ENCODE results near the gene KCNH6.

Gene KCNH6

DNA sequence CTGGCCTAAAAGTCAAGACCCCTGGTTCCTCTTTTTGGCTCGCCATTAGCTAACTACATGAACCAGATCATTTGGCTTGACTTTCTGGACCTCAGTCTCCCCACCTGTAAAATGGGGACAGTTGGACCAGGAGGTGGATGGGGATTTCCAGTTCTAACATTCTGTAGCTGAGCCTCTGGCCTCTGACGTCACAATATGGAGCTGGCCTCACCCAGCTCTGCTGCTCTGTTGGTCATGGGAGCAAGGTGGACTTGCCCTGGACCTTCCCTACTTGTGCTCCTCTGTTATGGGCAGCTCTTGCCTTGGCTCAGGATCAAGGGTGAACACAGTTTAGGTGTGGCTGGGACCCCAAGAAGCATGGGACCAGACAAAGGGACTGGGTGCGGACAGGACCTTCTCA lies 16.5 kb upstream of the KCNH6 start:
- DNase-seq (ENCODE audit: low read depth in 1 of 2, low spot score in 1 of 2) = no peak

DNA sequence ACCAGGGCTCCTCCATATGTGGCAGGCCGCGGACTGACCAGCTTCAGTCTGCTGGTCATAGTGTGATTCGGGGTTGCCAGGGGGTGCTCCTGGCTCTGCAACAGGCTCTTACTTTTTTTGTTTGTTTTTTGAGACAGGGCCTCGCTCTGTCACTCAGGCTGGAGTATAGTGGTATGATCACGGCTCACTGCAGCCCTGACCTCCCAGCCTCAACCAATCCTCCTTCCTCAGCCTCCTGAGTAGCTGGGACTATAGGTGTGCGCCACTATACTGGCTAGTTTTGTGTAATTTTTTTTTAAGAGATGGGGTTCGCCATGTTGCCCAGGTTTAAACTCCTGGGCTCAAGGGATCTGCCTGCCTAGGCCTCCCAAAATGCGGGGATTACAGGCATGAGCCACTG lies 11.8 kb upstream of the KCNH6 start:
- DNase-seq (ENCODE audit: low read depth in 1 of 2, low spot score in 1 of 2) = no peak

DNA sequence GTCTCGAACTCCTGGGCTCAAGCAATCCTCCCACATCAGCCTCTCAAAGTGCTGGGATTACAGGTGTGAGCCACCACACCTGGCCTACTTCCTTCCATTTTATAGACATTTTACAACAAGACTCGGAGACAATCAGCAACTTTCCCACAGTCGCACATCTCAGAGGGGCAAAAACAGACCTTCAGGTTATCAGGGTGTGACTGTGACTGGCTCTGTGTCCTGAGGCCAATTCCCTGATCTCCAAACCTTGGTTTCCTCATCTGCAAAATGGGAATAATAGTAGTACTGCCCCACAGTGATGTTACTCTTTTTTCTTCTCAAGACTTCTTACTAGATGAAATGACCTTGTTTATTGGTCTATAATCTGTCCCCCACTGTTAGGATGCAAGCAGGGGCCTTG lies 10.8 kb upstream of the KCNH6 start:
- no peak for DNase-seq (ENCODE audit: low read depth in 1 of 2, low spot score in 1 of 2)

DNA sequence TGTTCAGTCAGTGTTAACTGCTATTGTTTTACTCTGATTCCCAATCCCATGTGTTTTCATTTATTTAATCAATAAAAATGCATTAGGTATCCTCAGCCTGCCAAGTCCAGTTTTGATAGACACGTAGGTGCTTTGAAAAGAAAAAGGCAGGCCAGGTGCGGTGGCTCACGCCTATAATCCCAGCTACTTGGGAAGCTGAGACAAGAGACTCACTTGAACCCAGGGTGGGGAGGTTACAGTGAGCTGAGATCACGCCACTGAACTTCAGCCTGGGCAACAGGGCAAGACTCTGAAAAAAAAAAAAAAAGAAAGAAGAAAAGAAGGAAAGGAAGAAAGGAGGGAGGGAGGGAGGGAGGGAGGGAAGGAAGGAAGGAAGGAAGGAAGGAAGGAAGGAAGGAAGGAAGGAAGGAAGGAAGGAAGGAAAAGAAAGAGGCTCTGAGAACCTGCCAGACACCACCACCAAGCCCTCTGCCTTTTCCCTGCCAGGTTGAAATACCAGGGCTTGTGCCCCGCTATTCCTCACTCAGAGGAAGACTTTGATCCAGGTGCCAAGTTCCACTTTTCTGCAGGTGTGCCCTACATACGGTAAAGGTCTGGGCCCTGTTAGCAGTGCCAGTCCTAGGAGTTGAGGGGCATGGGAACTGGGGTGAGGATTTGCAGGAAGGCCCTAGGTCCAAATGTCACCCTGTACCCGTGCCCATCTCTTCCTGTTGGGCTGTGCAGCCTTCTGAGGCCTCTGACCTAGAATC lies 10.1 kb upstream of the KCNH6 start:
- DNase-seq (ENCODE audit: low read depth in 1 of 2, low spot score in 1 of 2) = no peak

DNA sequence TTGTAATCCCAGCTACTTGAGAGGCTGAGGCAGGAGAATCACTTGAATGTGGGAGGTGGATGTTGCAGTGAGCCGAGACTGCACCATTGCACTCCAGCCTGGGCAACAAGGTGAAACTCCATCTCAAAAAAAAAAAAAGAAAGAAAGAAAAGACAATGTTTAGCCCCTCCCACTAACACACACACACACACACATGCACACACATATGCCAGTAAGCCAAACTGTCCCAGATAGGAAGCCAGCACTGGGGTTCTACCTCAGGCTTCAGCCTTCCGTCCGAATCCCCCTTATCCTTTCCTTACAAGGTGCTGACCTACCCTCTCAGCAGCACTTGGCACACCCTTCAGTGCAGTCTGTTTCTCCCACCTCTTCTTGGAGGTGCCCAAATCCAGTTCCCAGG lies 8.7 kb upstream of the KCNH6 start:
- no peak for DNase-seq (ENCODE audit: low read depth in 1 of 2, low spot score in 1 of 2)

DNA sequence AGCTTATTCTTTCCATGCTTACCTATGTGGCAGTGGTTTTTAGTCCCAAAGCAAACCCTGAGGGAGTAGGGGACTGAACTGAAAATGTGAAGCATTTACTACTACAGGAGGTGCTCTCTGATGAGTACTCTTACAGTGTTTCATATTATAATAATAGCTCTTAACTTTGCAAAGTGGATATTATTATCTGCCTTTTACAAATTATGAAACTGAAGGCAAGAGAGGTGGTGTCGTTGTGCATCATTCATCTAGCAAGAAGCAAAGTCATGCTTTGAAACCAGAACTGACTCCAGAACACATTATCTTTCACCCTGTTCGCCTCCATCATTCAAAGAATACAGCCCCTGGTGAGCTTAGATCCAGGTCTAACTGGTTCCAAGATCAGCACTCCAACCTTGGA lies 8.2 kb upstream of the KCNH6 start:
- DNase-seq (ENCODE audit: low read depth in 1 of 2, low spot score in 1 of 2) = no peak

DNA sequence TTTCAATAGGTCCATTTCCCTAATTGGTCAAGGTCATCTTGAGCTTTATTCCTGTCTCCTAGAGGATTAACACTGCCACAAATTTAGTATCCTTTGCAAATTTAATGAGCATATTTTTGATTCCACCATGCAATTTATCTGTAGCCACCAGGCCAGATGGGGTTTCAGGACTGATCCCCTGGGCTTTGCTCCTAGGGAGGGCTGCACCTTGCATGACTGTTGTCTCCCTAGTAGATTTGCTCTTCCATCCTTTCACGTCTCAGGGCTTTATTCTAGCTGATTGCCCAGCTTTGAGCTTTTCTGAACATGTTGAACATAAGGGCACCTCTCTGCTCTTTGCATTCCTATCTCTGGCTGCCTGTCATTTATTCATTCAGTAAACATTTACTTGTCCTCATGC lies 7.7 kb upstream of the KCNH6 start:
- no peak for DNase-seq (ENCODE audit: low read depth in 1 of 2, low spot score in 1 of 2)

DNA sequence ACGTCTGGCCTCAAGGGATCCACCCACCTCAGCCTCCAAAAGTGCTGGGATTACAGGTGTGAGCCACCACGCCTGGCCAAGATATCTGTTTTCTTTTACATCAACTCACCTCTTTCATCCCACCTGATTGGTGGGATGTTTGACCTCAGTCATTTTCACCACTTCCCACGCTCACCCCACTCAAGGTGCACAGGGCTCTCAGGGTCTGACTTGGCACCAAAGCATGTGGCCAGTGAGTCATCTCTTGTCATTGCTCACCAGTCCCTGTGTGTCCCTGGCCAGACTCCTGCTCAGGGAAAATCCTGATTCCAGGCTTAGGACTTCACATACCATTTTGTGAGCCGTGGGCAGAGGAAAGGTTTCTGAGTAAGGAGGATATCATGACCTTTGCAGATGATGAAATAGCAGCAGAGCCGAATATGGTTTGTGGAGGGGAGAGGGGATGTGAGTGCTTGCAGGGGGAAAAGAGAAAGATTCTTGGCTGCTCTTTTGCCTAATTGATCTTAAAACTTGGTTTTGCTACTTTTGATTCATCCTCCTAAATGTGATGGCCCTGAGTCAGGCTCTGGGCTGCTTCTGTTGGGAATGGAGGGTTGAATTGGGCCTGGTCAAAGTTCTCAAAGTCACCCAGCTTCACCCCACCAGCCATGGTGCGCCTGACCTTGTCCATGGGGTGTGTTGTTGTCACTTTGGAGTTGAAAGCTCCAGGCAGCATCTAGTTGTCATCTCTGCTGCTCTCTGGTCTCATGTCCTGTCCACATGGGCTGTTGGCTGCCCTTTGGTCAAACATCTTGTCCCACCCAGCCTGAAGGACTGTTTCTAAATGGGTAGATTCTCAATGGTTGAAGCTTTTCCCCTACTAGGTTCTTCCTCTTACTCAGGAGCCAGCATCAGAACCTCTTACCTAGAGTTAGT lies 6.0 kb upstream of the KCNH6 start:
- no peak for DNase-seq (ENCODE audit: low read depth in 1 of 2, low spot score in 1 of 2)

DNA sequence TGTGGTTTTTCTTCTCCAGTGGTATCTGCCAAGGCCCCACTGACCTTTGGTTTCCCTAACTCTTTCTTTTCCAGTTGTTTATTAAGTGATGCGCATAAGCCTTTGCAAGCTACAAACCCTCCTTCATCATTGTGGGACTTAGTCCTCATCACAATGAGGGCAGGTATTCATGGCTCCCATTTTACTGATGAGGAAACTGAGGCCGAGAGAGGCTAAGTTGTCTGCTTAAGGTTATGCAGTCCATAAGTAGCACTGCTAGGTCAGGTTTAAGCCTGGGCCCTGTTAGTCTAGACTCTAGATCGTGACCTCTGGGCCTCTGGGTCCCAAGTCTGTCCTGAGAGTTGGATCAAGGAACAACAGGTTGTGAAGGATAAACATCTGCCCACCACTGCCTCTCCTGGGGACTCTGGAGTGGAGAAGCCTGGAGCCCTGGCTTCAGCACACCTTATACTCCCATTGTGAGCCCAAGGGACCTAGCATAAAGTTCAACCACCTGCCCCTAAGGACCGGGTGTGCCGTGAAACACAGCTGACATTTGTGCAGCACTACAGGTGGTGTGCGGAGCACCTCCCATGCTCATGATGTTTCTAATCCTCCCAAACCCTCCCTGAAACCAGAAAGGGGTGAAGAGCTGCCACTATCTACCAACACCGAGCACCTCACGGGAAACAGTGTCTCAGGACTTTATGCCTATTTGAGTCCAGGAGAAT lies 5.2 kb upstream of the KCNH6 start:
- DNase-seq (ENCODE audit: low read depth in 1 of 2, low spot score in 1 of 2) = no peak

DNA sequence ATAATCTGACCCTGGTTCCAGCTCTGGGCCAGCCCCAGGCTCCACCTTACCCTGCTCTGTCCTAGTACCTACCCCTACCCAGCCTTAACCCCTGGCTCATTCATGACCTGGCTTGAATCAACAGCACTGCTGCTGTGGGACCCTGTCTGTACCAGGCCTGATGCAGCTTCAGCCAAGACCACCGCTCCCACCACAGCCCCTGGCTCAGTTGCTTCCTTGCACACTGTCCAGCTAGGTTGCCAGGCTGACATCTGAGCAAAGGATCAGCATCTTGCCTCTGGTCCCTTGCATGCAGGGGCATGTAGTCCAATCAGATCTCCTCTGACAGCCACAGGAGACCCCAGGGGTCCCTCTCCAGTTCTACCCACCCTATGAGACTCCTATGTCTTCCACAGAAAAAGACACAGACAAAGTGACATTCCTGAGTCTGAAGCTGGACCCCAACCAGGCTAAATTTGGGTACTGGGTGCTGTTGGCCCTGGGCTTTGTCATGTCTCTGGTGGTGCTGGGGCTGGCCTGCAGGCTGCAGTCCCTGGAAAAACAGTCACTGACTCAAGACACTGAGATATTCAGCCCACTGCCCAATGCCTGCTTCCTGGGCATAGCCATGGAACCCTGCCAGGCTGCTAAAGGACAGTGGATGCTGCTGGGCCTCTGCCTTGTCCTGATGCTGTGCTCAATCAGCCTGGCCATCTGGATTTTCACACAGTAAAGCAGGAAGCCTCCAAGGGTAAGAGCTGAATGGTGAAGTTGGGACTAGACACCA lies 3.9 kb upstream of the KCNH6 start:
- no peak for DNase-seq (ENCODE audit: low read depth in 1 of 2, low spot score in 1 of 2)

DNA sequence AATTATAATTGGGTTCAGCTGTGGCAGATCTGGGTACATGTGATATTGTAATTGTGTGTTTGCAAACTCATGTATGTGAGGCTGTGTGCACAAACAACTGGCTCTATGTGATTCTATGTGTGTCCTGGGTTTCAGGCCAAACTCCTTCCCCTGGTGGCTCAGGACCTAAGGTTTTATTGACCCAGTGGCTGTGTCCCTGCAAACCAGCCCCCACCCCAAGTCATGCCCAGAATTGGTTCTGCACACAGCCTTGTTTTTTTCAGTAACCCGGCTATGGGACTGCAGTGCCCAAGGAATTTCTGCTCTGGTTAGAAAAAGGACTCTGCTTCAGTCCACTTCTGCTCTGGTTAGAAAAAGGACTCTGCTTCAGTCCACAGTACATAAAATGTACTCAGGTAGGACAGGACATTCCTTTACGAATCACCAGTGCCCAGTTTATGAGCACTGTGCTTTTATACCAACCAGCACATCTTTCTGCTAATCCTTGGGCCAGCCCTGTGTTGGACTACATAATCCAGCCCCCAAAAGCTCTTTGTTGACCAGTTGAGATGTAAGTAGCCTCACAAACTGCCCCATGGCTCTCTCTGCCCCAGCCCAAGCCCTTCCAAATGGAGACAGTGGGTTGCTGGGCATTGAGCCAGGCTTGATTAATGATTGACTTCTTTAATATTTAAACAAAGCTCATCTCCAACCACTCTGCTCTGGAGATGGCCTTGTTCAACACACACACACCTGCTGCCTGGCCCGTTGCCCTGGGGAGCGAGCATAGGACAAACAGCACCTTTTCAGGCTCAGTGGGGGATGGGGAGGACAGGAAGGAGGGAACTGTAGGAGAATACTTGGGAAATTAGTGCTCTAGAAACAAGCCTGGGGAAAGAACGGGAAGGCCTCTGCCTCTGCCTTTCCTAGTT lies 2.9 kb upstream of the KCNH6 start:
- DNase-seq (ENCODE audit: low read depth in 1 of 2, low spot score in 1 of 2) = no peak

DNA sequence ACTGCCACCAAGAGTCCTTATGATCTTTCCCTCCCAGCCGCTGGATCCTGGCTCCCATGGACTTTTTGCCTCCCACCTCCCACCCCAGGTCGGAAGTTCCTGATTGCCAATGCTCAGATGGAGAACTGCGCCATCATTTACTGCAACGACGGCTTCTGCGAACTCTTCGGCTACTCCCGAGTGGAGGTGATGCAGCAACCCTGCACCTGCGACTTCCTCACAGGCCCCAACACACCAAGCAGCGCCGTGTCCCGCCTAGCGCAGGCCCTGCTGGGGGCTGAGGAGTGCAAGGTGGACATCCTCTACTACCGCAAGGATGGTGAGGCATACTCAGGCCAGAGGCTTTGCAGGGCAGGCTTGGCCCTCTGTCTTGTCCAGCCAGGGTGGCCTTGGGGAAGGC lies 893 bp downstream of the KCNH6 start:
- no peak for DNase-seq (ENCODE audit: low read depth in 1 of 2, low spot score in 1 of 2)

DNA sequence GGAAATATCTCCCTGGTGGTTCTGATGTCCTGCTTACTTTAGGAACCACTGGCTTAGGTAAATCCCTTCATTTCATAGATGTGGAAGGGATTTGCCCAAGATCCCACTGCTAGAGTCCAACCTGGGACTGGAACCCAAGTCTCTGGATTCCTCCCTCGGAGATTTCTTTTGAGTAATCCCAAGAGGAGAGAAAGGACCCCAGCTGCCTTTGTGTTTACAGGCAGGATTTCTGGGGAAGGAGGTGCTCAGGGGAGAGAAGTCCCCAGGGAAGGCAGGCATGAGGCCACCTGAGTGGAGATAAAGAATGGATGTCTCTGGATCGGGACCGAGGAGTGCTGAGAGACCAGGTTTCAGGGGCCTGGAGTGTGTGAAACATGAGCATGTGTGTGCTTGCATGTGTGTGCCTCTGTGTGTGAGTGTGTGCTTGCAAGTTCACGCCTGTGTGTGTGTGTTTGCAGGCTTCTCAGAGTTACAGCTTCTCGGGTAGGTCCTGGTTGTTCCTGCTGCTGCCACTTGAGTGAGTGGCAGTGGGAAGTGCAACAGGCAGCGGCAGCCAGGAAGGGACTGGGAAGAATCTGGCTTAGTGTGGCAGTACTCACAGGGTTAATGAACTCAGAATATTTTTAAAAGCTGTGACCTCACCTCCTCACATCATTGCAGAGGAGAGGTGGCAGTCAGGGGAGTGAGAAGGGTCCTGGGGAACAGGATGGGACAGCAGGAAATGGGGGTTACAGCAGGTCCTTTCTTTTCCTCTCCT lies 2.2 kb downstream of the KCNH6 start:
- no peak for DNase-seq (ENCODE audit: low read depth in 1 of 2, low spot score in 1 of 2)

DNA sequence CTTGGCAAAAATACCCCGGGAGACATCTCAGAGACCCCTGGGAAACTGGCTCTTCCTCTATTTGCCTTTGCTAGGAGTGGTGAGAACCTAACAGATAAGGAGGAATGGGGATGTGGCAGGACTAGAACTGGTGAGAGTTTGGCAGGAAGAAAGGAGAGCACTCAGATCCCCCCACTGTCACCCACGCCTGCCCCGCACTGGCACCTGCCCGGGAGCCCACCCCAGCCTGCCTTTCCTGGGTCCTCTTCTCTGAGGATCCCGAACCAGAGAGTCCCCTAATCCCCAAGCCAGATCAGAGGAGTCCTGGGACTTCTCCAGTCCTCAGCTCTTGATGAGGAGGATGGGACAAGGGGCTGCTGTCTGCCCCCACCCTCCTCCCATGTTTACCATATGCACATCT lies 3.7 kb downstream of the KCNH6 start:
- DNase-seq (ENCODE audit: low read depth in 1 of 2, low spot score in 1 of 2) = no peak

DNA sequence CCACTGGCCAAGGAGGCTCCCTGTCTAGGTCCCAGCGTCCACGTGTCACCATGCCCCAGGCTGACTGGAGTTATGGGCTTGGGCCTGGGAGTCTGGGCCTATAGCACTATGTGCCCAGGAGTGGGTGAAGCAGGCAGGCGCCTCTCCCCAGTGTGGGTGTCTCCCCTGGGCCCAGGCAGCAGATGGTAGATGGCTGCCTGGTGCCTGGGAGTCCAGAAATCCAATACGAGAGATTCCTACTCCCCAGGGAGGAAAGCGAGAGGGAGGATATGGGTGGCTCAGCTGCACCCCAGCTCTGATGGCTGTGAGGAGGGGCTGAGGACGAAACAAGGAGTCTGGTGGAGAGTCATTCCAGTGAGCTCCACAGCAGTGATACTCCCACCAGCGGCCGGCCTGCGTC lies 5.0 kb downstream of the KCNH6 start:
- DNase-seq (ENCODE audit: low read depth in 1 of 2, low spot score in 1 of 2) = no peak

DNA sequence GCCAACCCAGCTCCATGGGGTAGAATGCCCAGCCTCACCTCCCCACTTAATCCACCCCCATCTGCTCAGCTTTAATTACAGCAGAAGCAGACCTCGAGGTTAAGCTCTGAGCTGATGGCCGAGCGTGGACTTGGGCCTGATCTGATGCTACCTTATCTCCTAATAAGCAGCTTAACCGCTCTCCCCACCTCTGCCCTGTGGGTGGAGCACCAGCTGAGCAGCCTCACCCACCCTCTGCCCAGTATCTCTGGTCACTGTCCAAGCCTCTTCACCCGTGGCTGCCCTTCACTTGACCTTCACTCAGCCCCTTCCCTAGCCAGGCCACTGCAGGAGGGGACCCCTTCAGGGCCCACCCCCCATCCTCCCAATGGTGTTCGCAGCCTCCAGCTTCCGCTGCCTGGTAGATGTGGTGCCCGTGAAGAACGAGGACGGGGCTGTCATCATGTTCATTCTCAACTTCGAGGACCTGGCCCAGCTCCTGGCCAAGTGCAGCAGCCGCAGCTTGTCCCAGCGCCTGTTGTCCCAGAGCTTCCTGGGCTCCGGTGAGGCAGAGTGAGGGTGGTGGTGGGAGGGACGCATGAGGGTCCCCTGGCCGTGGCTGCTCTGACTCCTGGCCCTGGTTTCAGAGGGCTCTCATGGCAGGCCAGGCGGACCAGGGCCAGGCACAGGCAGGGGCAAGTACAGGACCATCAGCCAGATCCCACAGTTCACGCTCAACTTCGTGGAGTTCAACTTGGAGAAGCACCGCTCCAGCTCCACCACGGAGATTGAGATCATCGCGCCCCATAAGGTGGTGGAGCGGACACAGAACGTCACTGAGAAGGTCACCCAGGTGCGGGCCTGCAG lies 6.8 kb downstream of the KCNH6 start:
- DNase-seq (ENCODE audit: low read depth in 1 of 2, low spot score in 1 of 2) = no peak

DNA sequence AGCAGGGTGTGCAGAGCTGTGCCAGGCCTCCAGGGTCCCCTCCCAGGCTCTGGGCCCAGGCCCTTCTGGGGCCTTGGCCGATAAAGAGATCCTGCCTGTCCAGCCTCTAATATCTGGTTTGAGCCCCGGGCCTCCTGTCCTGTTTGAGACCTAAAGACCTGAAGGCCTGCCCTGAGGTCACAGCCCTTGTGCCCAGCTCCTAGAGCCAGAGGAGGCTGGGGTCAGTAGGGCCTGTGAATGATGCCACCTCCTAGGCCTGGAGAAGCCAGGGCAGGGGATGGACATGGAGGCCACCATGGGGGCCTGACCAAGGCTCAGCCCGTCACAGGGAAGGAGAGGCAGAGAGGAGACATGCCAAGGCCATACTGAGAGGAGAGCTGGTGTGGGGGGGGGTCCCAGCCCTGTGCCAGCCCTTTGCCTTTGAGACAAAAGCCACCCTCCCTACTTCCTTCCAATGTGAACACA lies 7.4 kb downstream of the KCNH6 start:
- no peak for DNase-seq (ENCODE audit: low read depth in 1 of 2, low spot score in 1 of 2)

All from stimulated activated CD4-positive, alpha-beta T cell treated with anti-CD3 and anti-CD28 coated beads, Interleukin-15, amount 100 ng/mL, for 1 hour (primary cell).